Measurements from ENCODE around the gene HPCAL1.

The HPCAL1 gene

GRCh38 chr2:10473121-10473756, 170.5 kb downstream of the HPCAL1 start:
- TF ChIP-seq CTCF (conservative IDR thresholded peaks at IDR 0.05; ENCODE audit: low read depth): no peak
- DNase-seq (ENCODE audit: low spot score): no peak
- ChIA-PET POLR2A (ENCODE audit: low non-redundant PET) (no interaction called here), CTCF (no interaction called here)
- no peak overlapping the region for H3K27ac ChIP-seq

GRCh38 chr2:10475221-10475722, 172.6 kb downstream of the HPCAL1 start:
- ChIA-PET CTCF (no interaction called here), POLR2A (ENCODE audit: low non-redundant PET) (no interaction called here)
- no peak overlapping the region for H3K27ac ChIP-seq
- DNase-seq (ENCODE audit: low spot score): no peak
- no peak for TF ChIP-seq CTCF (conservative IDR thresholded peaks at IDR 0.05; ENCODE audit: low read depth)

GRCh38 chr2:10475811-10476660, 173.3 kb downstream of the HPCAL1 start:
- no peak overlapping the region for H3K27ac ChIP-seq
- ChIA-PET CTCF (no interaction called here), POLR2A (ENCODE audit: low non-redundant PET) (no interaction called here)
- DNase-seq (ENCODE audit: low spot score): no peak
- TF ChIP-seq CTCF (conservative IDR thresholded peaks at IDR 0.05; ENCODE audit: low read depth): no peak

GRCh38 chr2:10476723-10477442, 174.2 kb downstream of the HPCAL1 start:
- no peak for TF ChIP-seq CTCF (conservative IDR thresholded peaks at IDR 0.05; ENCODE audit: low read depth)
- DNase-seq (ENCODE audit: low spot score): no peak
- no peak overlapping the region for H3K27ac ChIP-seq
- ChIA-PET POLR2A (ENCODE audit: low non-redundant PET) (no interaction called here), CTCF (interaction anchor here (0.7 kb wide), 1 partner anchor 76 kb away, joined by 6 read pairs; no protein-coding TSS in a partner anchor)
